Mucosa of rectum (tissue), 2 donors: Measurements from ENCODE around the gene KRT33A.
"Not testable (repeated sequence)": the region's sequence is repeated elsewhere in the genome, so short reads cannot be mapped to it uniquely, and the experiment has no call there.

Experiments
- H3K27ac ChIP-seq, 2 donors: one replicate each; pipeline ENCODE4 v1.7.0; 2013; ENCODE audit warnings: inconsistent platforms in 2 of 2, low read depth in 2 of 2, low read length in 2 of 2
- H3K27me3 ChIP-seq, 2 donors: one replicate each; pipeline ENCODE4 v1.7.0; 2013; ENCODE audit warnings: low read length in 2 of 2; ENCODE audit not compliant: control insufficient read depth in 2 of 2, insufficient read depth in 2 of 2
- H3K36me3 ChIP-seq, 2 donors: one replicate each; pipeline ENCODE4 v1.7.0; 2013; ENCODE audit warnings: low read length in 2 of 2; ENCODE audit not compliant: control insufficient read depth in 2 of 2, insufficient read depth in 2 of 2
- H3K4me1 ChIP-seq, 2 donors: one replicate each; pipeline ENCODE4 v1.7.0; 2013; ENCODE audit warnings: low read length in 2 of 2, mild to moderate bottlenecking in 1 of 2; ENCODE audit not compliant: control insufficient read depth in 2 of 2, insufficient read depth in 2 of 2
- H3K4me3 ChIP-seq, 2 donors: one replicate each; pipeline ENCODE4 v1.7.0; 2013; ENCODE audit warnings: low read length in 2 of 2
- H3K9ac ChIP-seq, 2 donors: one replicate each; pipeline ENCODE4 v1.7.0; 2013; ENCODE audit warnings: low read length in 2 of 2, low read depth in 1 of 2, mild to moderate bottlenecking in 1 of 2
- H3K9me3 ChIP-seq, 2 donors: one replicate each; pipeline ENCODE4 v1.7.0; 2013; ENCODE audit warnings: low read length in 2 of 2; ENCODE audit not compliant: control insufficient read depth in 2 of 2
- donor health status: healthy.
- donor health status: Normal muscosa, but diverticular disease.

KRT33A gene

DNA sequence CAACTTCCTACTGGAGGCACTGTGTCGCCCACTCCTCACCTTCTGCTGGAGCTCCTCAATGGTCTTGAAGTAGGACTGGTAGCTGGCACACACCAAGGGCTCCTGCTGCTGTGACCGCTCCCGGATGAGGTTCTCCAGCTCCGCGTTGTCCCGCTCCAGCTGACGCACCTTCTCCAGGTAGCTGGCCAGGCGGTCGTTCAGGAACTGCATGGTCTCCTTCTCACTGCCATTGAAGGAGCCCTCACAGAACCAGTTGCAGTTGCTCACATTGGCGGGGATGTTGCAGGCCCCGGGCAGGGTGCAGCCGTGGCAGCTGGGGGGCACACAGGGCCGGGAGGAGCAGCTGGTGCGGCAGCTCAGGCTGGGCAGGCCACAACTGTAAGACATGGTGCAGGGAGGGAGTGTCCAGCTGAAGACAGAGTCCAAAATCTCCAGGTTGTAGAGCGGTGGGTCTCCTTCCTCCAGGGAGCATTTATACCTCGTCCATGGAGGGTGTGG is at the start of gene KRT33A:
Gene KRT33A (minus strand): TSS at position 448 of the 498 bp plus-strand sequence. CDS start 61 bp downstream, at position 387.
- H3K9ac ChIP-seq, H3K36me3 ChIP-seq, H3K4me3 ChIP-seq, H3K4me1 ChIP-seq, H3K9me3 ChIP-seq, H3K27ac ChIP-seq, H3K27me3 ChIP-seq: not testable (repeated sequence)

DNA sequence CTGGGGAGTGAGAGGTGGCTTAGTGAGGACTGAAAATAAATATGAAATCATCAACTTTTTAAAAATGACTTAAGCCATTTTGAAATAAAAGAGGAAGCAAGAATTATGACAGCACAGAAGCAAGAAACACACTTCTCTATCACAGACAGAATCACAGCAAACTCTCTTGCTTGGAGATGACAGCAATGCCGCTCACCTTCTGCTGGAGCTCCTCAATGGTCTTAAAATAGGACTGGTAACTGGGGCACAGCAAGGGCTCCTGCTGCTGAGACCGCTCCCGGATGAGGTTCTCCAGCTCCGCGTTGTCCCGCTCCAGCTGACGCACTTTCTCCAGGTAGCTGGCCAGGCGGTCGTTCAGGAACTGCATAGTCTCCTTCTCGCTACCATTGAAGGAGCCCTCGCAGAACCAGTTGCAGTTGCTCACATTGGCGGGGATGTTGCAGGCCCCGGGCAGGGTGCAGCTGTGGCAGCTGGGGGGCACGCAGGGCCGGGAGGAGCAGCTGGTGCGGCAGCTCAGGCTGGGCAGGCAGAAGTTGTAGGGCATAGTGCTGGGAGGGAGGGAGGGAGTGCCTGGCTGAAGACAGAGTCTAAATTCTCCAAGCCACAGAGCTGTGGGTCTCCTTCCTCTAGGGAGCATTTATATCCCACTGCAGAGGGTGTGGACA is 46.5 kb upstream of the KRT33A start, which contains the start of gene KRT31:
Gene KRT31 (minus strand): TSS at position 613 of the 665 bp plus-strand sequence. CDS start 69 bp downstream, at position 544.
- no peaks in the 10 kb centered on the region for H3K4me1 ChIP-seq
- no peaks in the 10 kb centered on the region for H3K36me3 ChIP-seq
- no peak within 1 kb of the TSS for H3K4me3 ChIP-seq
- peaks cover 0 to 3% of the 10 kb centered on the region in 2 donors for H3K27me3 ChIP-seq
- no peaks in the 10 kb centered on the region for H3K9me3 ChIP-seq
- H3K27ac ChIP-seq, result no peak within 1 kb of the TSS
- H3K9ac ChIP-seq, result no peak within 1 kb of the TSS

GRCh38 chr17:41396340-41396739 is 45.7 kb upstream of the KRT33A start:
- Histone ChIP-seq H3K27ac (no peak overlapping the region), H3K4me3 (no peak overlapping the region), H3K36me3 (no peaks in the 10 kb centered on the region), H3K4me1 (no peaks in the 10 kb centered on the region), H3K9me3 (no peaks in the 10 kb centered on the region), H3K27me3 (peaks cover 0 to 3% of the 10 kb centered on the region in 2 donors), H3K9ac (no peak overlapping the region)

DNA sequence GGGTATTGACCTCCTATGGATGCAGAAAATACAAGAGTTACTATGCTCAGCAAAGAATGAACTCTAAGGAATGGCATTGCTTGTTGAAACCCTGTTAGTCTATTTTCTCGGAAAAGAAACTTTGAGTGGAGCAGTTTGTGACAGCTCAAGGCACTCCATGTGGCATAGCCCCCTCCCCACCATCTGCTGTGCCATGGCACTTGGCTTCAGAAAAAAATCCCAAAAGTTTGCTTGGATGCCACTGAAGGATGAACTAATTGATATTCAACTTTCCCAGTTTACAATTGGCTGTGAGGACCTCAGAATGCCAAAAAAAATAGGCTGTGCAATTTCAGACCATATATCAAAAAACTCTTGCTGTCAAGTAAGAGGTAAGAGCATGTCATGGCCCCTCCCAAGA is 45.0 kb upstream of the KRT33A start:
- no peak overlapping the region for H3K27ac ChIP-seq
- H3K4me3 ChIP-seq, result no peak overlapping the region
- no peaks in the 10 kb centered on the region for H3K9me3 ChIP-seq
- no peaks in the 10 kb centered on the region for H3K4me1 ChIP-seq
- H3K27me3 ChIP-seq, result peaks cover 0 to 3% of the 10 kb centered on the region in 2 donors
- H3K9ac ChIP-seq, result no peak overlapping the region
- H3K36me3 ChIP-seq, result no peaks in the 10 kb centered on the region

DNA sequence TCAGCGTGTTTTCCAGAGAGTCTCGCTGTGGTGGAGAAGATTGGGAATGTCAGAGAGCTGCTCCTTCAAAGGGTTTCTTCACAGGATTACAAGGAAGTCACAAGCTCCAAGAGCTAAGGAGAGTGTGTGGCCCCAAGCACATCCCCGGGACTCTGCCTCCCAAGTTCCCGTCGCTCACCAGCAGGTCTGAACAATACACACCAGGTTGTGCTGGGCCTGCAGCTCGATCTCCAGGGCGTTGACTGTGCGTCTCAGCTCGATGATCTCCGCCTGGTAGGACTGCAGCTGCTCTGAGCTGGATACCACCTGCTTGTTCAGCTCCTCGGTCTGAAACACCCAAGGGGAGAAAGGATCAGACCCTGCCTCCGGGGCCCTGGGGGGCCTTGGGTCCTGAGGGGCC is 44.4 kb upstream of the KRT33A start:
- not testable (repeated sequence) for H3K27ac ChIP-seq, H3K4me1 ChIP-seq, H3K9me3 ChIP-seq, H3K4me3 ChIP-seq, H3K36me3 ChIP-seq, H3K9ac ChIP-seq, H3K27me3 ChIP-seq

- Histone ChIP-seq H3K36me3 (no peaks in the 10 kb centered on the region), H3K4me3 (no peak overlapping the region), H3K27me3 (peaks cover 0 to 3% of the 10 kb centered on the region in 2 donors), H3K9me3 (no peaks in the 10 kb centered on the region), H3K9ac (no peak overlapping the region), H3K4me1 (no peaks in the 10 kb centered on the region), H3K27ac (no peak overlapping the region)
Measured at GRCh38 chr17:41394254-41394996, 43.8 kb upstream of the KRT33A start.

- Histone ChIP-seq H3K4me3 (no peak overlapping the region), H3K4me1 (no peaks in the 10 kb centered on the region), H3K27me3 (peaks cover 0 to 3% of the 10 kb centered on the region in 2 donors), H3K9ac (no peak overlapping the region), H3K27ac (no peak overlapping the region), H3K36me3 (no peaks in the 10 kb centered on the region), H3K9me3 (no peaks in the 10 kb centered on the region)
Measured at GRCh38 chr17:41393826-41394225, 43.2 kb upstream of the KRT33A start.

DNA sequence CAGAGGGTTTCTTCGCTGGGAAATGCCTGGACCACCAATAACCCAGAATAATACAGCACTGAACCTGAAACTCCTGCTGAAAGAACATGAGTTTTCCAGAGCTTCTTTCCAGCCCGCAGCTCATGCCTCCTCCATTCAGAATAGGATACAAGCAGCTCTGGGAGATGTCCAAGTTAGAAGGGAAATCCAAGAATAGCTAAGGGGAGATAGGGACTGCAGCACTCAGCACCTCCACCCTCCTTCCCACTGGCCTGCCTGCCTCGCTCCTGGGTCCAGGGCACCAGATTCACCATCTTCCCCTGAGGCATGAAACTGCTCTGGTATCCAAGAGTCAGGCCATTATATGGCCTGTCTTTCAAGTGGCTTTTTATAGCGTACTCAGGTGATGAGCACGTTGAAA is 42.7 kb upstream of the KRT33A start:
- Histone ChIP-seq H3K27me3 (peaks cover 0 to 3% of the 10 kb centered on the region in 2 donors), H3K4me3 (no peak overlapping the region), H3K4me1 (no peaks in the 10 kb centered on the region), H3K36me3 (no peaks in the 10 kb centered on the region), H3K9ac (no peak overlapping the region), H3K9me3 (no peaks in the 10 kb centered on the region), H3K27ac (no peak overlapping the region)

DNA sequence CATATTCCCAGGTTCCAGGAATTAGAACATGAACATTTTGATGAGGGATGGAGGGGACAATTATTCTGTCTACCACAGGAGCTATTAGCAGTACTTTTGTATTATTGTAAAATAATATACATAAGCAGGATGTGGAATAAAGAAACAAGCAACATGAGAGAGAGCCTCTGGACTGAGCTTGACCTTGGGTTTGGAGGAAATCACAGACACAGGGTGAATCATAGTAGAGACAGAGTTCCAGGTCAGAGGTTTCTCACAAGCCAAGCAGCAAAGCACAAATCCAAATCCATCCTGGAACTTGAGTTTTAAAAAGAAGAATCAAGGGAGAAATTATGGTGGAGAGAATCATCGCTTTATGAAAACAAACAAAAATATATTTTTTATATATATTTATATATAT is 41.6 kb upstream of the KRT33A start:
- no peaks in the 10 kb centered on the region for H3K36me3 ChIP-seq
- H3K4me3 ChIP-seq, result no peak overlapping the region

DNA sequence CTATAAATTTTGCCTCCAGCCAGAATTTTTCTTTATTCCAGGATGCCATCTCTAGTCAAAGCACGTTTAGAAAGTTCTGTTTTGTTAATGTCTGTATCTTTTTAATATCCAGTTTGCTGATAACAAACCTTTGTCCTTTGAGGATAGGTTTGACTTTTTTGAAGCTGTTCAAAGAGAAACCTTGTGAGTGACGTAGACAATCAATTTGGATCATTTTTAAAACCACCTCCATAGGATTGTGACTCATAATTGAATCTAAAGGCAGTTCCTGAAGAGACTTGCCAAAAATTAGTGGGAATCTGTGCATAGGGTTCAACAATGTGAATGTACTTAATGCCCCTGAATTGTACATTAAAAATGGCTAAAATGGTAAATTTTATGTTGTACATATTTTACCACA is 40.9 kb upstream of the KRT33A start:
- no peak overlapping the region for H3K4me3 ChIP-seq
- H3K27me3 ChIP-seq, result peaks cover 0 to 3% of the 10 kb centered on the region in 2 donors
- peaks cover 0 to 2% of the 10 kb centered on the region in 2 donors for H3K9me3 ChIP-seq
- H3K36me3 ChIP-seq, result no peaks in the 10 kb centered on the region
- no peak overlapping the region for H3K27ac ChIP-seq
- no peak overlapping the region for H3K9ac ChIP-seq
- H3K4me1 ChIP-seq, result no peaks in the 10 kb centered on the region

More for the DNA sequence above, 41.6 kb upstream of the KRT33A start:
- Histone ChIP-seq H3K4me1 (no peaks in the 10 kb centered on the region), H3K27me3 (peaks cover 0 to 3% of the 10 kb centered on the region in 2 donors), H3K9me3 (no peaks in the 10 kb centered on the region), H3K9ac (no peak overlapping the region), H3K27ac (no peak overlapping the region)
